OCI-LY3 (cell line): Measurements from ENCODE around the gene STK32C.

Experiments
- H2AFZ ChIP-seq: fragments of 200-600, 300-600 bp; shearing (Covaris generic); 2 replicates; pipeline ENCODE4 v1.6.0; 2014; ENCODE audit warnings: antibody characterized with exemption, low read depth, low read length
- H3K27ac ChIP-seq: fragments of 200-600, 300-600 bp; sonication (generic); 2 replicates; pipeline ENCODE4 v1.5.1; 2014; ENCODE audit warnings: mild to moderate bottlenecking, low read length, moderate library complexity, mixed read lengths
- H3K27me3 ChIP-seq: fragments of 200-600, 300-600 bp; sonication (generic); 2 replicates; pipeline ENCODE4 v1.6.1; 2014; ENCODE audit warnings: low read depth, low read length, mixed read lengths
- H3K36me3 ChIP-seq: fragments of 200-600, 300-600 bp; sonication (generic); replicated peaks from 2 replicates; pipeline ENCODE3; 2014; ENCODE audit warnings: low read depth, low read length, mixed read lengths
- H3K4me1 ChIP-seq: fragments of 300-600, 200-600 bp; sonication (generic); 2 replicates; pipeline ENCODE4 v1.6.1; 2014; ENCODE audit warnings: low read length, mixed read lengths
- H3K4me2 ChIP-seq: fragments of 200-600, 300-600 bp; sonication (generic); 2 replicates; pipeline ENCODE4 v1.6.1; 2014; ENCODE audit warnings: low read length, mixed read lengths
- H3K4me3 ChIP-seq: fragments of 300-600, 200-600 bp; sonication (generic); 2 replicates; pipeline ENCODE4 v1.5.1; 2014; ENCODE audit warnings: antibody characterized with exemption, mild to moderate bottlenecking, low read length, moderate library complexity
- H3K79me2 ChIP-seq: fragments of 300-600, 200-600 bp; shearing (Covaris generic); 2 replicates; pipeline ENCODE4 v1.6.1; 2014; ENCODE audit warnings: mild to moderate bottlenecking, low read length, mixed read lengths
- H3K9ac ChIP-seq: fragments of 300-600, 200-600 bp; shearing (Covaris generic); 2 replicates; pipeline ENCODE4 v1.6.0; 2014; ENCODE audit warnings: mild to moderate bottlenecking, low read length, moderate library complexity
- H3K9me3 ChIP-seq: fragments of 200-600, 300-600 bp; shearing (Covaris generic); 2 replicates; pipeline ENCODE4 v1.6.1; 2014; ENCODE audit warnings: low read length, mixed read lengths; ENCODE audit not compliant: insufficient read depth
- H4K20me1 ChIP-seq: fragments of 200-600, 300-600 bp; sonication (generic); 2 replicates; pipeline ENCODE4 v1.6.1; 2016; ENCODE audit warnings: low read length, mixed read lengths; ENCODE audit not compliant: insufficient read depth
- CTCF ChIP-seq: fragments of 200-600, 300-600 bp; sonication (generic); IDR thresholded peaks from 2 replicates; pipeline ENCODE4 v1.5.1; 2014; ENCODE audit warnings: antibody characterized with exemption, low read length, low read depth
- EZH2phosphoT487 ChIP-seq: fragments of 200-600 bp; shearing (Covaris generic); IDR thresholded peaks from 2 replicates; pipeline ENCODE4 v1.6.1; 2018; ENCODE audit warnings: antibody characterized with exemption, mixed run types, low read depth

STK32C gene

GRCh38 chr10:132347931-132348267 lies 40.1 kb upstream of the STK32C start:
- no peaks in the 10 kb centered on the region for H3K79me2 ChIP-seq
- no peaks in the 10 kb centered on the region for H3K9me3 ChIP-seq
- H3K4me1 ChIP-seq, result no peaks in the 10 kb centered on the region
- no peak overlapping the region for H3K4me3 ChIP-seq
- H3K9ac ChIP-seq, result no peak overlapping the region
- H3K4me2 ChIP-seq, result no peak overlapping the region
- TF ChIP-seq CTCF, result no peak
- TF ChIP-seq EZH2phosphoT487, result no peak
- no peak overlapping the region for H3K27ac ChIP-seq
- H4K20me1 ChIP-seq, result no peaks in the 10 kb centered on the region
- no peaks in the 10 kb centered on the region for H3K36me3 ChIP-seq
- H2AFZ ChIP-seq, result no peak overlapping the region
- H3K27me3 ChIP-seq, result no peaks in the 10 kb centered on the region

DNA sequence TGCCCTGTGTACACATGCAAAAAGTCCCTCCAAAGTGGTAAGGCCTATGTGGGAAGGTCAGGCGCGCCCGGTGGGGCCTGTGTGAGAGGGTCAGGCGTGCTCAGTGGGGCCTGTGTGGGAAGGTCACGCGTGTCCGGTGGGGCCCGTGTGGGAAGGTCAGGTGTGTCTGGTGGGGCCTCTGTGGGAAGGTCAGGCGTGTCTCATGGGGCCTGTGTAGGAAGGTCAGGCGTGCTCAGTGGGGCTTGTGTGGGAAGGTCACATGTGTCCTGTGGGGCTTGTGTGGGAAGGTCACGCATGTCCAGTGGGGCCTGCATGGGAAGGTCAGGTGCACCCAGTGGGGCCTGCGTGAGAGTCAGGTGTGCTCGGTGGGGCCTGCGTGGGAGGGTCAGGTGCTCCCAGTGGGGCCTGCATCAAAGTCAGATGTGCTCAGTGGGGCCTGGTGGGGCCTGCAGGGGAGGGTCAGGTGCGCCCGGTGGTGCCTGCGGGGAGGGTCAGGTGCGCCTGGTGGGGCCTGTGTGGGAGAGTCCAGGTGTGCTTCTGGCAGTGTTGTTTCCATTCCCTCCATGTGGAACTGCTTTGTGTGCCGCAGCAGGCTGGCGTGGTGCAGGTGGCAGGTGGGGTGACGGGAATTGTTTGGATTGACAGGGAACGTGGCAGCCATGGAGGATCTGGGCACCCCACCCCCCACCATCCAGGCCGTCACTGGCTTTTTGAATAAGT lies 39.6 kb upstream of the STK32C start:
- no peak overlapping the region for H3K9ac ChIP-seq
- H4K20me1 ChIP-seq, result no peaks in the 10 kb centered on the region
- H2AFZ ChIP-seq, result no peak overlapping the region
- no peaks in the 10 kb centered on the region for H3K27me3 ChIP-seq
- no peaks in the 10 kb centered on the region for H3K4me1 ChIP-seq
- H3K9me3 ChIP-seq, result no peaks in the 10 kb centered on the region
- H3K79me2 ChIP-seq, result no peaks in the 10 kb centered on the region
- H3K4me3 ChIP-seq, result no peak overlapping the region
- no peak overlapping the region for H3K4me2 ChIP-seq
- H3K27ac ChIP-seq, result no peak overlapping the region
- H3K36me3 ChIP-seq, result no peaks in the 10 kb centered on the region
- TF ChIP-seq EZH2phosphoT487 (no peak), CTCF (no peak)

DNA sequence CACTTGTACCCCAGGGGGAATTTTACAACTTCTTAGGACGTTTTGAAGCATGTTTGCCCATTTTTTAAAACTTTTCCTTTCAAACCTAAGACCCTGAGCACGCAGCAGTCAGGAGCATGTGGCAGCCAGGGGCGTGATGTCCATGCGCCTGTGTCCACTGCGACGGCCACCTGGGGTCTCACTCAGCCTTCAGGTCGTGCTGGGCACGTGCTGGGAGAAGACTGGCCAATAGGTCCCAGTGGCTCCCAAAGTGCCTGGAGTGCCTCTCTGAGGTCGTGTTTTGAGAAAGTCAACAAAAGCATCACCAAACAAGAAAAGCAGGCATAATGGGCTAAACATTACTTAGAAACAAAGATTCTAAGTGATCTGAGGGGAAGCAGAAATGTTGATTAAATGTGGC lies 39.1 kb upstream of the STK32C start:
- no peaks in the 10 kb centered on the region for H3K79me2 ChIP-seq
- no peaks in the 10 kb centered on the region for H3K36me3 ChIP-seq
- no peaks in the 10 kb centered on the region for H3K4me1 ChIP-seq
- H3K9ac ChIP-seq, result no peak overlapping the region
- H4K20me1 ChIP-seq, result no peaks in the 10 kb centered on the region
- no peaks in the 10 kb centered on the region for H3K27me3 ChIP-seq
- no peaks in the 10 kb centered on the region for H3K9me3 ChIP-seq
- no peak overlapping the region for H3K27ac ChIP-seq
- no peak overlapping the region for H3K4me3 ChIP-seq
- H2AFZ ChIP-seq, result no peak overlapping the region
- no peak for TF ChIP-seq EZH2phosphoT487
- no peak for TF ChIP-seq CTCF
- H3K4me2 ChIP-seq, result no peak overlapping the region

DNA sequence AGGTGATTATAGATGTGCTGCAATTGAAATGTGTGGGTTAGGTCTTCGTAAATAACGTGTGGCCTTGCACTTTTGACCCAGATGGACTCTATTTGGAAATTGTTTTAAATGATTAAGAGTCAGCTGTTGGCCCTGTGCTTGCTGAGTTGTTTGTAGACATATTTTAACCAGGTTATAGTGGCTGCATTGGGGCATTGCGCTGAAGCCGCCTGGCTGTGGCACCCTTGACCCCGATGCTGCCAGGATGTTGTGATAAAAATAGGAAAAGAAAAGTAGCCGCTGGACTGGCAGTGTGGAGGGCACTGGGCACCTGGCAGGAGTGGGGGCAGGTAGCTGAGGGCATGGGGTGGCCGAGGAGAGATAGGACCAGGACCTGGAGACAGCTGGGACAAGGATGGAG lies 37.6 kb upstream of the STK32C start:
- no peaks in the 10 kb centered on the region for H3K27me3 ChIP-seq
- no peak overlapping the region for H3K27ac ChIP-seq
- TF ChIP-seq EZH2phosphoT487, result no peak
- TF ChIP-seq CTCF, result no peak
- no peaks in the 10 kb centered on the region for H3K79me2 ChIP-seq
- no peak overlapping the region for H3K9ac ChIP-seq
- H4K20me1 ChIP-seq, result no peaks in the 10 kb centered on the region
- no peaks in the 10 kb centered on the region for H3K9me3 ChIP-seq
- no peaks in the 10 kb centered on the region for H3K36me3 ChIP-seq
- H3K4me1 ChIP-seq, result no peaks in the 10 kb centered on the region
- no peak overlapping the region for H3K4me2 ChIP-seq
- no peak overlapping the region for H3K4me3 ChIP-seq
- H2AFZ ChIP-seq, result no peak overlapping the region
